PC-9 (cell line): ENCODE results near the gene TMEM60. TPM values are rescaled to one million over a fixed set of nuclear protein-coding genes. Genes with fewer than 3 reads are reported as not detected.

Source experiments
- BruUV-seq: library from RNA; stranded (reverse); fragments of 400-500 nt; replicated peaks from 2 replicates; lab custom pipeline; 2021; lab: Mats Ljungman, UMichigan
- CTCF ChIA-PET: fragments of 300-600 bp; sonication (Branson Sonifier 250); formaldehyde crosslinking; loops from one replicate; lab custom pipeline; 2022; ENCODE audit warnings: antibody characterized with exemption; lab: Charles Lee
- POLR2A ChIA-PET: fragments of 300-600 bp; sonication (Branson Sonifier 250); formaldehyde crosslinking; loops from one replicate; lab custom pipeline; 2022; ENCODE audit warnings: antibody characterized with exemption; ENCODE audit not compliant: unreplicated experiment; lab: Charles Lee
- DNase-seq, 2 experiments: peaks; one replicate each; pipeline versions ENCODE4 v3.0.0 to v3.0.0-alpha.2; 2015 to 2022; ENCODE audit warnings: mixed read lengths in 1 of 2
- H2AFZ ChIP-seq: fragments of 200-600 bp; sonication (generic); 2 replicates; pipeline ENCODE4 v1.8.1; 2017; ENCODE audit warnings: antibody characterized with exemption
- H3F3A ChIP-seq: fragments of 200-600 bp; sonication (generic); 2 replicates; pipeline ENCODE4 v1.8.1; 2017; ENCODE audit warnings: antibody characterized with exemption, mild to moderate bottlenecking, low read depth; ENCODE audit not compliant: insufficient read depth
- H3K27ac ChIP-seq: fragments of 200-600 bp; sonication (generic); 2 replicates; pipeline ENCODE4 v1.6.1; 2016; ENCODE audit warnings: mixed run types
- H3K27me3 ChIP-seq: fragments of 200-600 bp; sonication (generic); 2 replicates; pipeline ENCODE4 v1.6.1; 2016; ENCODE audit warnings: low read depth, mixed run types; ENCODE audit not compliant: insufficient read depth
- H3K36me3 ChIP-seq: fragments of 200-600 bp; sonication (generic); 2 replicates; pipeline ENCODE4 v1.6.1; 2016; ENCODE audit warnings: low read depth, mixed run types
- H3K4me1 ChIP-seq: fragments of 200-600 bp; sonication (generic); replicated peaks from 2 replicates; pipeline ENCODE4 v1.6.1; 2016; ENCODE audit warnings: mixed run types; ENCODE audit not compliant: insufficient read depth
- H3K4me2 ChIP-seq: fragments of 200-600 bp; sonication (generic); 2 replicates; pipeline ENCODE4 v1.6.1; 2017; ENCODE audit warnings: mixed run types
- H3K4me3 ChIP-seq: fragments of 200-600 bp; sonication (generic); 2 replicates; pipeline ENCODE4 v1.6.1; 2016; ENCODE audit warnings: mixed run types
- H3K79me2 ChIP-seq: fragments of 200-600 bp; sonication (generic); 2 replicates; pipeline ENCODE4 v1.6.1; 2017; ENCODE audit warnings: low read depth, mixed run types
- H3K9me2 ChIP-seq: fragments of 200-600 bp; sonication (generic); 2 replicates; pipeline ENCODE4 v1.8.1; 2017; ENCODE audit warnings: mild to moderate bottlenecking; ENCODE audit not compliant: insufficient read depth
- H3K9me3 ChIP-seq: fragments of 200-600 bp; sonication (generic); 2 replicates; pipeline ENCODE4 v1.8.1; 2016; ENCODE audit warnings: low read depth; ENCODE audit not compliant: insufficient read depth
- H4K20me1 ChIP-seq: fragments of 200-600 bp; sonication (generic); 2 replicates; pipeline ENCODE4 v1.8.1; 2017; ENCODE audit not compliant: insufficient read depth
- EZH2 ChIP-seq: fragments of 200-600 bp; sonication (generic); IDR thresholded peaks from 2 replicates; pipeline ENCODE4 v1.8.0; 2017; ENCODE audit warnings: antibody characterized with exemption, low read depth
- intact Hi-C: fragments of 100-400 bp; cut with micrococcal nuclease; formaldehyde crosslinking; loops from one replicate; pipeline ENCODE4 v1.10.0; 2022; ENCODE audit not compliant: unreplicated experiment
- total RNA-seq: library from RNA; stranded (reverse); gene quantifications from 2 replicates; pipeline ENCODE4 v1.2.3, GENCODE V29; 2021
- TF ChIP-seq, protein P1 (sequence below): fragments of 200-600 bp; sonication (generic); conservative IDR thresholded peaks from 2 replicates; pipeline ENCODE4 v1.6.1; 2017; ENCODE audit warnings: mixed run types, antibody characterized with exemption, mild to moderate bottlenecking, moderate library complexity

The TMEM60 gene
- total RNA-seq, 1 experiment from 2014 or later, result 29.1 TPM

DNA sequence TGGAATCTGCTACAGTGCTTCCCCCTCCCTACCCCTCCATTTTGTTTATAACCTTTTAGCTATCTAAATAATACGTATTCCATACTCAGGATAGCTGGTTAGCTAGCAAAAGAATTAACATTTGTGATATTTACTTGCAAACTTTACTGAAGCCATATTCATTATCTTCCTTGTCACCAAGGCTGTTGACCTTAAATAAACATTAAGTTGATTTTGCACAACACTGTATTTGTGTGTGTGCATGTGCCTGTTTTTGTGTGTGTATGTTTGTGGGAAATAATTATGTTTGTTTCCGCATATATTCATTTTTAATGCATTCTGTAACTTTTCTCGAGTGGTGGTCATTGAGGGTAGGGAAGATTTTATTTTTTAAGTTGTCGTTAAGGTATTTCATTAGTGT is 15.9 kb downstream of the TMEM60 start:
- ChIA-PET CTCF (no interaction called here), POLR2A (no interaction called here)
- TF ChIP-seq, protein P1, sequence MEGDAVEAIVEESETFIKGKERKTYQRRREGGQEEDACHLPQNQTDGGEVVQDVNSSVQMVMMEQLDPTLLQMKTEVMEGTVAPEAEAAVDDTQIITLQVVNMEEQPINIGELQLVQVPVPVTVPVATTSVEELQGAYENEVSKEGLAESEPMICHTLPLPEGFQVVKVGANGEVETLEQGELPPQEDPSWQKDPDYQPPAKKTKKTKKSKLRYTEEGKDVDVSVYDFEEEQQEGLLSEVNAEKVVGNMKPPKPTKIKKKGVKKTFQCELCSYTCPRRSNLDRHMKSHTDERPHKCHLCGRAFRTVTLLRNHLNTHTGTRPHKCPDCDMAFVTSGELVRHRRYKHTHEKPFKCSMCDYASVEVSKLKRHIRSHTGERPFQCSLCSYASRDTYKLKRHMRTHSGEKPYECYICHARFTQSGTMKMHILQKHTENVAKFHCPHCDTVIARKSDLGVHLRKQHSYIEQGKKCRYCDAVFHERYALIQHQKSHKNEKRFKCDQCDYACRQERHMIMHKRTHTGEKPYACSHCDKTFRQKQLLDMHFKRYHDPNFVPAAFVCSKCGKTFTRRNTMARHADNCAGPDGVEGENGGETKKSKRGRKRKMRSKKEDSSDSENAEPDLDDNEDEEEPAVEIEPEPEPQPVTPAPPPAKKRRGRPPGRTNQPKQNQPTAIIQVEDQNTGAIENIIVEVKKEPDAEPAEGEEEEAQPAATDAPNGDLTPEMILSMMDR, result no peak
- no peak for TF ChIP-seq EZH2
- Histone ChIP-seq H4K20me1 (peaks cover 3% of the 10 kb centered on the region; the same call in 1 of the 2 replicates), H3K27me3 (no peaks in the 10 kb centered on the region), H3K9me3 (no peaks in the 10 kb centered on the region), H3K36me3 (peaks cover 1% of the 10 kb centered on the region; the same call in 1 of the 2 replicates), H3K4me2 (no peak overlapping the region), H3K27ac (no peak overlapping the region), H2AFZ (no peak overlapping the region), H3F3A (0 out of 2 replicates have a peak, but pooled peaks cover 4% of the 10 kb centered on the region), H3K4me3 (no peak overlapping the region), H3K4me1 (no peaks in the 10 kb centered on the region), H3K79me2 (no peaks in the 10 kb centered on the region), H3K9me2 (no peaks in the 10 kb centered on the region)
- no TSS peak for BruUV-seq
- no peak for DNase-seq
- intact Hi-C loops, result no loop called here

DNA sequence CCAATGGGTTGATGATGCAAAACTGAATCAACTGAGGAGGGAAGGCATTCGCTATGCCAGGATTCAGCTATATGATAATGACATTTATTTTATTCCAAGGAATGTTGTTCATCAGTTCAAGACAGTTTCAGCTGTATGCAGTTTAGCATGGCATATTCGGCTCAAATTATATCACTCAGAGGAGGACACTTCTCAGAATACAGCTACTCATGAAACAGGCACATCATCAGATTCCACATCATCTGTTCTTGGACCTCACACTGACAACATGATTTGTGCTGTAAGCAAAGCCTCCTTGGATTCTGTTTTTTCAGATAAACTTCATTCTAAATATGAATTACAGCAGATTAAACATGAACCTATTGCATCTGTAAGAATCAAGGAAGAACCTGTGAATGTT is 19.7 kb downstream of the TMEM60 start:
- Histone ChIP-seq H3K4me3 (no peak overlapping the region), H3K79me2 (no peaks in the 10 kb centered on the region), H3K27ac (no peak overlapping the region), H3K4me1 (no peaks in the 10 kb centered on the region), H3K36me3 (peaks cover 12% of the 10 kb centered on the region; the same call in 1 of the 2 replicates), H3F3A (no peaks in the 10 kb centered on the region; the same call in none of the 2 replicates), H3K9me2 (no peaks in the 10 kb centered on the region), H4K20me1 (peaks cover 3% of the 10 kb centered on the region; the same call in 1 of the 2 replicates), H3K9me3 (no peaks in the 10 kb centered on the region), H2AFZ (no peak overlapping the region), H3K27me3 (no peaks in the 10 kb centered on the region), H3K4me2 (no peak overlapping the region)
- CTCF ChIA-PET, result no interaction called here
- POLR2A ChIA-PET, result interaction anchor here (0.6 kb wide), 1 partner anchor 18 kb away, joined by 4 read pairs; no protein-coding TSS in a partner anchor
- no peak for DNase-seq
- BruUV-seq, result no TSS peak
- TF ChIP-seq, protein P1, result no peak
- TF ChIP-seq EZH2, result no peak
- intact Hi-C loops, result no loop called here

DNA sequence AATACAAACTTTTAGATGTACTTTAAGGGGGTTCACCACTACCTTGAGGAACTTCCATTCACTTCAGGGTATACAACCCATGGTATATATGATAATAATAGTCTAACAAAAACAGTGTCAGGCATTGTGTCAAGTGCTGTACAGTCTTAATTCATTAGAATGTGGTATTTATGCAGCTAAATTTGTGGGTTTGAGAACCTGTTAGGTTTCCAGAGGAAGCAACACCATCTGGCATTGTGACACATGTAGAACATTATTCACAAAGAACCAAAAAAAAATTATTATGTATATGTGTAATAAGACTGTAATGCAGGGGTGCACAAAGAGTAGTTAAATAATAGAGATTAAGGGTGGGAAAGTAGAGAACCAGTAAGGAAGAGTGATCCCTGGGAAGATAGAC is 26.3 kb downstream of the TMEM60 start:
- no peak overlapping the region for H2AFZ ChIP-seq
- no peak overlapping the region for H3K4me2 ChIP-seq
- ChIA-PET CTCF (no interaction called here), POLR2A (no interaction called here)
- no peaks in the 10 kb centered on the region for H4K20me1 ChIP-seq
- peaks cover 6% of the 10 kb centered on the region for H3F3A ChIP-seq
- H3K36me3 ChIP-seq, result peaks cover 6% of the 10 kb centered on the region; the same call in 1 of the 2 replicates
- no peak overlapping the region for H3K27ac ChIP-seq
- no peak overlapping the region for H3K4me3 ChIP-seq
- TF ChIP-seq EZH2, result no peak
- intact Hi-C loops, result no loop called here
- BruUV-seq, result no TSS peak
- no peaks in the 10 kb centered on the region for H3K27me3 ChIP-seq
- DNase-seq, result no peak
- no peaks in the 10 kb centered on the region for H3K79me2 ChIP-seq
- no peaks in the 10 kb centered on the region for H3K9me2 ChIP-seq
- no peaks in the 10 kb centered on the region for H3K9me3 ChIP-seq
- no peaks in the 10 kb centered on the region for H3K4me1 ChIP-seq

DNA sequence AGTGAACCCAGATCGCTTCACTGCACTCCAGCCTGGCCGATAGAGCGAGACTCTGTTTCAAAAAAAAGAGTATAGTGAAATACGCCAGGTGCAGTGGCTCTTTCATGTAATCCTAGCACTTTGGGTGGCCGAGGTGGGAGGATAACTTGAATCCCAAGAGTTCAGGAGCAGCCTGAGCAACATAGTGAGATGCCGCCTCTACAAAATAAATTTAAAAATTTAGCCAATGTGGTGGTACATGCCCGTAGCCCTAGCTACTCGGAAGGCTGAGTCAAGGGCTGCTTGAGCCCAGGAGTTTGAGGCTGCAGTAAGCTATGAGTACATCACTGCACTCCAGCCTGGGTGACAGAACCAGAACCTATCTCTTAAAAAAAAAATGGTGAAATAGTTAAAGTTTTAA is 27.9 kb downstream of the TMEM60 start:
- ChIA-PET CTCF (no interaction called here), POLR2A (no interaction called here)
- Histone ChIP-seq H3K27me3 (no peaks in the 10 kb centered on the region), H3K4me1 (no peaks in the 10 kb centered on the region), H3K79me2 (no peaks in the 10 kb centered on the region), H2AFZ (no peak overlapping the region), H3K9me2 (no peaks in the 10 kb centered on the region), H3F3A (peaks cover 10% of the 10 kb centered on the region), H3K4me3 (no peak overlapping the region), H3K27ac (no peak overlapping the region), H3K36me3 (no peaks in the 10 kb centered on the region), H4K20me1 (no peaks in the 10 kb centered on the region), H3K9me3 (no peaks in the 10 kb centered on the region), H3K4me2 (no peak overlapping the region)
- TF ChIP-seq, protein P1, result no peak
- no peak for TF ChIP-seq EZH2
- DNase-seq, result no peak
- intact Hi-C loops, result no loop called here
- no TSS peak for BruUV-seq
